Thyroid gland (tissue), 4 donors: Measurements from ENCODE around the gene PRDM7.

Source experiments
- CTCF ChIP-seq, 6 experiments: fragments of 200-600 bp in 3 of 6; fragments of 450-650 bp in 3 of 6; sonication (generic) in 3 of 6; IDR thresholded peaks; one replicate each; pipeline ENCODE4 v1.5.1; 2016 to 2019; ENCODE audit warnings: antibody characterized with exemption in 6 of 6, mild to moderate bottlenecking in 2 of 6, inconsistent platforms in 1 of 6, moderate library complexity in 1 of 6
- POLR2A ChIP-seq, 2 donors: fragments of 450-650 bp; IDR thresholded peaks; one replicate each; pipeline ENCODE4 v1.6.1; 2017; ENCODE audit warnings: antibody characterized with exemption in 2 of 2, mild to moderate bottlenecking in 2 of 2, moderate library complexity in 1 of 2

GRCh38 chr16:90061437-90061836 lies 15.7 kb downstream of the PRDM7 start:
- no peak for TF ChIP-seq CTCF (IDR thresholded peaks at IDR 0.05)
- TF ChIP-seq POLR2A (IDR thresholded peaks at IDR 0.05) = no peak
